Neuronal stem cell (in vitro differentiated cells): Measurements from ENCODE around the gene NEGR1.
A peak's percentile ranks its signal among the peaks of the same experiment; 100 is the strongest.

ENCODE experiments used
- DNase-seq: peaks from one replicate; pipeline ENCODE4 v3.0.0-alpha.2; 2013; ENCODE audit warnings: low spot score
- H2AFZ ChIP-seq: one replicate; pipeline ENCODE4 v1.6.1; 2013; ENCODE audit warnings: mild to moderate bottlenecking, low read length, inconsistent platforms
- H2AK5ac ChIP-seq: 2 replicates; pipeline ENCODE4 v1.6.1; 2013; ENCODE audit warnings: low read depth, mild to moderate bottlenecking, inconsistent platforms, low read length, moderate library complexity, mixed read lengths
- H2BK120ac ChIP-seq: 2 replicates; pipeline ENCODE4 v1.6.1; 2013; ENCODE audit warnings: low read depth, mild to moderate bottlenecking, inconsistent platforms, low read length, moderate library complexity, mixed read lengths
- H2BK12ac ChIP-seq: one replicate; pipeline ENCODE4 v1.6.1; 2013; ENCODE audit warnings: low read length, inconsistent platforms
- H2BK15ac ChIP-seq: 2 replicates; pipeline ENCODE4 v1.6.1; 2013; ENCODE audit warnings: mild to moderate bottlenecking, low read length, inconsistent platforms, mixed read lengths
- H2BK5ac ChIP-seq: one replicate; pipeline ENCODE4 v1.6.1; 2013; ENCODE audit warnings: inconsistent platforms, mild to moderate bottlenecking, low read length, moderate library complexity
- H3K14ac ChIP-seq: one replicate; pipeline ENCODE4 v1.6.1; 2013; ENCODE audit warnings: low read length, inconsistent platforms
- H3K18ac ChIP-seq: 2 replicates; pipeline ENCODE4 v1.6.1; 2013; ENCODE audit warnings: low read length, inconsistent platforms
- H3K23ac ChIP-seq: 2 replicates; pipeline ENCODE4 v1.6.1; 2013; ENCODE audit warnings: low read depth, mild to moderate bottlenecking, mixed read lengths, low read length, inconsistent platforms; ENCODE audit not compliant: poor library complexity
- H3K27ac ChIP-seq: replicated peaks from 3 replicates; pipeline ENCODE4 v1.5.1; 2013; ENCODE audit warnings: low read length, inconsistent platforms
- H3K27me3 ChIP-seq, 3 experiments: 2 replicates each; pipeline ENCODE4 v1.6.1; 2013; ENCODE audit warnings: low read length in 3 of 3, mild to moderate bottlenecking in 2 of 3, inconsistent platforms in 1 of 3, low read depth in 1 of 3, mixed read lengths in 1 of 3, moderate library complexity in 1 of 3; ENCODE audit not compliant: control insufficient read depth in 3 of 3, insufficient read depth in 3 of 3
- H3K36me3 ChIP-seq, 2 donors: replicated peaks in 1 of 2; 2 replicates each; pipeline ENCODE4 v1.6.1; 2013; ENCODE audit warnings: low read length in 2 of 2; ENCODE audit not compliant: control insufficient read depth in 2 of 2, insufficient read depth in 2 of 2
- H3K4ac ChIP-seq: 2 replicates; pipeline ENCODE4 v1.6.1; 2013; ENCODE audit warnings: inconsistent platforms, mild to moderate bottlenecking, low read length, moderate library complexity
- H3K4me1 ChIP-seq, 2 donors: 1 replicate in 1 of 2; 2 replicates in 1 of 2; pipeline ENCODE4 v1.6.1; 2013; ENCODE audit warnings: low read length in 2 of 2, low read depth in 1 of 2; ENCODE audit not compliant: control insufficient read depth in 2 of 2, insufficient read depth in 1 of 2
- H3K4me2 ChIP-seq: one replicate; pipeline ENCODE4 v1.6.1; 2013; ENCODE audit warnings: mild to moderate bottlenecking, low read length, inconsistent platforms; ENCODE audit not compliant: insufficient read depth, poor library complexity, severe bottlenecking
- H3K4me3 ChIP-seq, 2 donors: 2 replicates each; pipeline ENCODE4 v1.5.1; 2013; ENCODE audit warnings: low read length in 2 of 2, mild to moderate bottlenecking in 2 of 2, inconsistent platforms in 1 of 2, moderate library complexity in 1 of 2
- H3K79me1 ChIP-seq: one replicate; pipeline ENCODE4 v1.6.1; 2013; ENCODE audit warnings: low read depth, mild to moderate bottlenecking, inconsistent platforms, low read length, moderate library complexity
- H3K9ac ChIP-seq: one replicate; pipeline ENCODE4 v1.6.1; 2013; ENCODE audit warnings: mild to moderate bottlenecking, low read depth, low read length, inconsistent platforms; ENCODE audit not compliant: poor library complexity
- H3K9me3 ChIP-seq, 2 donors: replicated peaks in 1 of 2; 2 replicates each; pipeline versions ENCODE3 to v1.6.1; 2013; ENCODE audit warnings: low read length in 2 of 2, mild to moderate bottlenecking in 2 of 2, inconsistent platforms in 1 of 2, low read depth in 1 of 2, mixed read lengths in 1 of 2, moderate library complexity in 1 of 2; ENCODE audit not compliant: control insufficient read depth in 2 of 2, insufficient read depth in 1 of 2
- H4K8ac ChIP-seq: one replicate; pipeline ENCODE4 v1.6.1; 2013; ENCODE audit warnings: low read depth, mild to moderate bottlenecking, inconsistent platforms, low read length, moderate library complexity
- H4K91ac ChIP-seq: one replicate; pipeline ENCODE4 v1.6.1; 2013; ENCODE audit warnings: low read length, low read depth, mild to moderate bottlenecking, inconsistent platforms; ENCODE audit not compliant: poor library complexity
- WGBS, 2 donors: extraction: QIAGEN DNeasy Blood & Tissue Kit; methylation state at CpG; one replicate each; pipeline ENCODE4 v1.1.7; 2013; ENCODE audit warnings: missing lambda C conversion rate in 2 of 2, mixed read lengths in 1 of 2; ENCODE audit not compliant: insufficient read length in 2 of 2, insufficient replicate concordance in 1 of 2; ENCODE audit errors: extremely low coverage in 2 of 2; 5-methylcytosine and 5-hydroxymethylcytosine counted together

NEGR1 gene

GRCh38 chr1:72100771-72101170 lies 181.6 kb downstream of the NEGR1 start:
- DNase-seq, result peak; percentile 4
- no peak overlapping the region for H3K4me2 ChIP-seq
- H3K27ac ChIP-seq, result no peak overlapping the region
- peak overlapping the region; percentile 3 for H2AFZ ChIP-seq
- peaks cover 2% of the 10 kb centered on the region for H3K79me1 ChIP-seq
- WGBS, 2 donors, result no CpG with 5 or more reads among the region's 2 CpGs
- peaks cover 0 to 4% of the 10 kb centered on the region in 2 donors for H3K4me1 ChIP-seq
- H3K9me3 ChIP-seq, result no peaks in the 10 kb centered on the region
- no peak overlapping the region for H4K8ac ChIP-seq
- H3K18ac ChIP-seq, result no peak overlapping the region
- no peak overlapping the region for H2BK5ac ChIP-seq
- no peaks in the 10 kb centered on the region for H3K36me3 ChIP-seq
- H3K14ac ChIP-seq, result no peak overlapping the region
- H3K4me3 ChIP-seq, result no peak overlapping the region
- no peak overlapping the region for H2BK12ac ChIP-seq
- H3K9ac ChIP-seq, result no peak overlapping the region
- H2AK5ac ChIP-seq, result no peak overlapping the region
- H3K23ac ChIP-seq, result no peak overlapping the region
- no peak overlapping the region for H2BK120ac ChIP-seq
- no peak overlapping the region for H2BK15ac ChIP-seq
- no peak overlapping the region for H4K91ac ChIP-seq
- no peaks in the 10 kb centered on the region for H3K27me3 ChIP-seq
- no peak overlapping the region for H3K4ac ChIP-seq

GRCh38 chr1:72097851-72098570 lies 184.3 kb downstream of the NEGR1 start:
- no CpG with 5 or more reads among the region's 4 CpGs for WGBS, 2 donors
- Histone ChIP-seq H3K4me2 (no peak overlapping the region), H3K4ac (no peak overlapping the region), H2BK15ac (no peak overlapping the region), H2AK5ac (no peak overlapping the region), H3K36me3 (no peaks in the 10 kb centered on the region), H3K14ac (no peak overlapping the region), H2BK5ac (no peak overlapping the region), H3K23ac (no peak overlapping the region), H3K9ac (no peak overlapping the region), H3K79me1 (peaks cover 2% of the 10 kb centered on the region), H2AFZ (no peak overlapping the region), H3K27ac (no peak overlapping the region), H3K18ac (no peak overlapping the region), H3K9me3 (no peaks in the 10 kb centered on the region), H3K4me1 (peaks cover 0 to 4% of the 10 kb centered on the region in 2 donors), H4K8ac (no peak overlapping the region), H3K27me3 (no peaks in the 10 kb centered on the region), H2BK12ac (no peak overlapping the region), H3K4me3 (no peak overlapping the region), H2BK120ac (no peak overlapping the region), H4K91ac (no peak overlapping the region)
- DNase-seq, result no peak

GRCh38 chr1:72094209-72094608 lies 188.1 kb downstream of the NEGR1 start:
- H3K27me3 ChIP-seq, result no peaks in the 10 kb centered on the region
- no peaks in the 10 kb centered on the region for H3K36me3 ChIP-seq
- H2AFZ ChIP-seq, result no peak overlapping the region
- no peak overlapping the region for H3K27ac ChIP-seq
- H3K4me3 ChIP-seq, result no peak overlapping the region
- no peak overlapping the region for H3K23ac ChIP-seq
- H2BK15ac ChIP-seq, result no peak overlapping the region
- H4K8ac ChIP-seq, result no peak overlapping the region
- H3K18ac ChIP-seq, result no peak overlapping the region
- no peak overlapping the region for H3K14ac ChIP-seq
- no CpG with 5 or more reads among the region's 2 CpGs for WGBS, 2 donors
- no peaks in the 10 kb centered on the region for H3K9me3 ChIP-seq
- no peaks in the 10 kb centered on the region for H3K4me1 ChIP-seq
- H3K4me2 ChIP-seq, result no peak overlapping the region
- no peak overlapping the region for H2BK5ac ChIP-seq
- H4K91ac ChIP-seq, result no peak overlapping the region
- no peak for DNase-seq
- no peak overlapping the region for H3K9ac ChIP-seq
- no peak overlapping the region for H2AK5ac ChIP-seq
- H3K79me1 ChIP-seq, result no peaks in the 10 kb centered on the region
- H3K4ac ChIP-seq, result no peak overlapping the region
- no peak overlapping the region for H2BK12ac ChIP-seq
- no peak overlapping the region for H2BK120ac ChIP-seq

- Histone ChIP-seq H3K4ac (no peak overlapping the region), H3K4me1 (no peaks in the 10 kb centered on the region), H3K4me3 (no peak overlapping the region), H3K4me2 (no peak overlapping the region), H3K23ac (no peak overlapping the region), H2BK5ac (no peak overlapping the region), H3K9ac (no peak overlapping the region), H4K8ac (no peak overlapping the region), H2AFZ (no peak overlapping the region), H3K27ac (no peak overlapping the region), H2BK12ac (no peak overlapping the region), H3K36me3 (no peaks in the 10 kb centered on the region), H2BK120ac (no peak overlapping the region), H2BK15ac (no peak overlapping the region), H4K91ac (no peak overlapping the region), H2AK5ac (no peak overlapping the region), H3K14ac (no peak overlapping the region), H3K79me1 (no peaks in the 10 kb centered on the region), H3K27me3 (no peaks in the 10 kb centered on the region), H3K9me3 (no peaks in the 10 kb centered on the region), H3K18ac (no peak overlapping the region)
- DNase-seq, result no peak
- WGBS, 2 donors, result no CpG with 5 or more reads among the region's 3 CpGs
Observed at GRCh38 chr1:72086394-72086793, 195.9 kb downstream of the NEGR1 start.
